HG03039 (cell line): Measurements from ENCODE around the gene RNF224.

ENCODE experiments used
- ATAC-seq: cut with Tn5 transposase; IDR thresholded peaks from one replicate; pipeline ENCODE4 v1.9.1; 2021; ENCODE audit warnings: mild to moderate bottlenecking, moderate library complexity; ENCODE audit not compliant: unreplicated experiment

Gene RNF224

GRCh38 chr9:137227054-137227852 lies at the start of gene RNF224:
TSS of gene RNF224 (plus strand) at chr9:137227502. CDS start at chr9:137228336, 834 bp downstream.
- no peak for ATAC-seq

GRCh38 chr9:137178201-137178938 lies 48.9 kb upstream of the RNF224 start:
- ATAC-seq: no peak

- ATAC-seq: no peak
Measured at GRCh38 chr9:137178939-137179630, 48.2 kb upstream of the RNF224 start.

GRCh38 chr9:137179761-137180160 lies 47.5 kb upstream of the RNF224 start:
- no peak for ATAC-seq

GRCh38 chr9:137180491-137180890 lies 46.8 kb upstream of the RNF224 start:
- ATAC-seq: no peak

- no peak for ATAC-seq
Measured at GRCh38 chr9:137181680-137182079, 45.6 kb upstream of the RNF224 start.

- no peak for ATAC-seq
Measured at GRCh38 chr9:137182836-137183235, 44.5 kb upstream of the RNF224 start.

- no peak for ATAC-seq
Measured at GRCh38 chr9:137183980-137184595, 43.2 kb upstream of the RNF224 start.

- no peak for ATAC-seq
Measured at GRCh38 chr9:137184881-137185660, 42.2 kb upstream of the RNF224 start.

GRCh38 chr9:137185921-137186320 lies 41.4 kb upstream of the RNF224 start:
- no peak for ATAC-seq

- no peak for ATAC-seq
Measured at GRCh38 chr9:137186385-137186784, 40.9 kb upstream of the RNF224 start.

GRCh38 chr9:137187386-137187785 lies 39.9 kb upstream of the RNF224 start:
- ATAC-seq: no peak

GRCh38 chr9:137188086-137188489 lies 39.2 kb upstream of the RNF224 start:
- no peak for ATAC-seq

GRCh38 chr9:137188490-137189296 lies 38.6 kb upstream of the RNF224 start, which contains the start of the genes ANAPC2 and SSNA1:
TSS of gene ANAPC2 (minus strand) at chr9:137188560. CDS start at chr9:137188532, 28 bp downstream.
TSS of gene SSNA1 (plus strand) at chr9:137188676. CDS start at chr9:137188727, 51 bp downstream.
- peak; percentile 68 for ATAC-seq

GRCh38 chr9:137189297-137190295 lies 37.7 kb upstream of the RNF224 start:
- ATAC-seq: peak; percentile 2

GRCh38 chr9:137190315-137190856 lies 36.9 kb upstream of the RNF224 start:
- no peak for ATAC-seq

GRCh38 chr9:137191245-137191644 lies 36.1 kb upstream of the RNF224 start:
- ATAC-seq: no peak
